GM18508 (cell line): ENCODE results near the gene DNAI2.

Experiments
- ATAC-seq: cut with Tn5 transposase; IDR thresholded peaks from one replicate; pipeline ENCODE4 v1.9.1; 2021; ENCODE audit warnings: moderate number of reproducible peaks; ENCODE audit not compliant: insufficient read depth, unreplicated experiment

The DNAI2 gene

DNA sequence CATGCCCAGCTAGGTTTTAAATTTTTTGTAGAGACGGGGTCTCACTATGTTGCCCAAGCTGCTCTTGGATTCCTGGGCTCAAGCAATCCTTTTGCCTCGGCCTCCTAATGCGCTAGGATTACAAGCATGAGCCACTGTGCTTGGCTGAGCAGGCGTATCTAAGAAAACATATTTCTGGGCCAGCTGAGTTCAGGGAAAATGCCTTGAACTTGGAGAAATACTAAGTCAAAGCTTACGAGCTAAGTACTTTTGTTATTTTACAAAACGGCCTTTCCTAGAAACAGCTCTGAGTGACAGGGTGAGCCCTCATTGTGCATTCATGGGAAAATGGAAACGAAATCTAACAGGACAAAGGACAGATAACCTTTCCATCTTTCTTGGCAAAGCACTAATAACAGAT is 24.7 kb downstream of the DNAI2 start:
- no peak for ATAC-seq

GRCh38 chr17:74299226-74300009 is 25.4 kb downstream of the DNAI2 start:
- no peak for ATAC-seq

- no peak for ATAC-seq
Measured at GRCh38 chr17:74303305-74303704, 29.3 kb downstream of the DNAI2 start.

DNA sequence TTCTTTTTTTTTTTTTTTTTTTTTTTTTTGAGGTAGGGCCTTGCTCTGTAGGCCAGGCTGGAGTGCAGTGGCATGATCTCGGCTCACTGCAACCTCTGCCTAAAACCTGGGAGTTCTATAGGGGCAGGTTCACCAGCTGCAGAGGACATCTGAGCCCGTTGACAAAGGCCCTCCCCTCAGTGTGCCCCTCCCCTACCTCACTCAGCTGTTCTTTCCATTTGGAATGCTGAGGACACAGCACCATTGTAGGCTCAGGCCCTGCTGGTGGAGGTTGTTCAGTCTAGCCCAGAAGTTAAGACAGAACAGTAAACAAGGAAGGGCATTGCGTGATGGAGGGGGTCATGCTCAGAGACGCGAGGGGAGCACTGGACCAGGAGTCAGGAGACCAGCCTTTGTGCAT is 30.1 kb downstream of the DNAI2 start:
- ATAC-seq: no peak

GRCh38 chr17:74305865-74306654 is 32.0 kb downstream of the DNAI2 start:
- no peak for ATAC-seq

DNA sequence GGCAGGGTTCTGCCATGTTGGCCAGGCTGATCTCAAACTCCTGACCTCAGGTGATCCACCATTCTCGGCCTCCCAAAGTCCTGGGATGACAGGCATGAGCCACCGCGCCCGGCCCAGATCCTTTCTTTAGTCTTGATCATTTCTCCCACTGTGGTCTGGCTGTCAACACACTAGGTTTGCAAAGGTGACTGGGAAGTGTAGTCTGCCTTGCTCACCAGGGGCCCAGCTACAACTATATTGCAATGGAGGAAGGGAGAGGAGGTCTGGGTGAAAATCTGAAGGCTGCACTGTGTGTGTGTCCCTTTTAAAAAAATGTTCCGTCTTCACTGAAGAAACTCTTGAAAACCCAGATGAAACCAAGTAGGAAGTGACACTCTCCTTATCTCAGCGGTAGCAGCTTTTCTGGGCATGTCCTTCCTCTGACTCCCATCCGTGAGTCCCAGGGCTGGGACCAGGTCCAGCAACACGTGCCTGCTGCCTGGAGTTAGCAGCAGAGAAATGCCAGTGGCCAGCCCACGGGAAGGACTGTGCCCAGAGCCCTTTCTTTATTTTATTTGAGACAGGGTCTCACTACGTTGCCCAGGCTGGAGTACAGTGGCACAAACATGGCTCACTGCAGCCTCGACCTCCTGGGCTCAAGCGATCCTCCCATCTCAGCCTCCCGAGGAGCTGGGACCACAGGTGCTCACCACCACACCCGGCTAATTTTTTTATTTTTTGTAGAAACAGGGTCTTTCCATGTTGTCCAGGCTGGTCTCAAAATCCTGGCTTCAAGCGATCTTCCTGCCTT is 34.1 kb downstream of the DNAI2 start:
- ATAC-seq: no peak

DNA sequence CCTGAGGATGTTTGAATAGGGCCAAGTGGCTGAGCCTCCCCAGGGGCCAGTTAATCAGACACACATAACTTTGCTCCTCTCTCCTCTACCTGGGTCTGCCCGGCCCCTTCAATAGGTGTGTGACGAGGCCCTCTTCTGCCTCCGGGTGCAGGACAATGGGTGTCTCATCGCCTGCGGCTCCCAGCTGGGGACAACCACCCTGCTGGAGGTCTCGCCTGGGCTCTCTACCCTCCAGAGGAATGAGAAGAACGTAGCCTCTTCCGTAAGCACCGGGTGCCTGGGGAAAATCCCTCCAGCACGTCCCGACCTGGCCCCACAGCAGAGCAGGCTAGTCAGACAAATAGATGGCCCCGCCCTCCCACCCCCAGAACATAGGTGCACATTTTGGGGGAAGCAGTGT is 35.9 kb downstream of the DNAI2 start:
- no peak for ATAC-seq

DNA sequence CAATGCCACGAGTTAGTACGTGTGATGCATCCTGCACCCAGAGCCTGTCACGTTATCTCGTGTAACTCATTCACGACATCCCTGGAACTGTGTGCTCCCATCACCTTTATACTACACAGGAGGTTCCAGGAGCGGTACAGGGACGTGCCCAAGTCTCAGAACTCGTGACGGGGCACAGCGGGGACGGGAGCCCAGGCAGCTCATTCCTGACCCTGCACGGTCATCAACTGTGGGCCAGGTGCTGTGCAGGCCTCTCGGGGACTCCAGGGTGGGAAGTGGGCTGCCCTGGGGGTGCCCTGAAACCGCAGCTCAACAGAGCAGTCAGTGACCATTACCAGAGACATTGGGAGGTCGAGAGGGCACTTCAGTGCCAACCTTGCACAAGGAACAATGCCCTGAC is 40.8 kb downstream of the DNAI2 start:
- no peak for ATAC-seq

- ATAC-seq: no peak
Measured at GRCh38 chr17:74316220-74316619, 42.2 kb downstream of the DNAI2 start.

- no peak for ATAC-seq
Measured at GRCh38 chr17:74317071-74317470, 43.0 kb downstream of the DNAI2 start.

- ATAC-seq: no peak
Measured at GRCh38 chr17:74318391-74318790, 44.4 kb downstream of the DNAI2 start.

GRCh38 chr17:74324521-74324920 is 50.5 kb downstream of the DNAI2 start:
- no peak for ATAC-seq

GRCh38 chr17:74325376-74325742 is 51.3 kb downstream of the DNAI2 start:
- ATAC-seq: no peak

- no peak for ATAC-seq
Measured at GRCh38 chr17:74325743-74326379, 51.8 kb downstream of the DNAI2 start, which contains the start of gene KIF19. Gene KIF19, plus strand, starts transcription at chr17:74326226. Its CDS starts 124 bp downstream, at chr17:74326350.

GRCh38 chr17:74326506-74326905 is 52.5 kb downstream of the DNAI2 start:
- ATAC-seq: no peak

DNA sequence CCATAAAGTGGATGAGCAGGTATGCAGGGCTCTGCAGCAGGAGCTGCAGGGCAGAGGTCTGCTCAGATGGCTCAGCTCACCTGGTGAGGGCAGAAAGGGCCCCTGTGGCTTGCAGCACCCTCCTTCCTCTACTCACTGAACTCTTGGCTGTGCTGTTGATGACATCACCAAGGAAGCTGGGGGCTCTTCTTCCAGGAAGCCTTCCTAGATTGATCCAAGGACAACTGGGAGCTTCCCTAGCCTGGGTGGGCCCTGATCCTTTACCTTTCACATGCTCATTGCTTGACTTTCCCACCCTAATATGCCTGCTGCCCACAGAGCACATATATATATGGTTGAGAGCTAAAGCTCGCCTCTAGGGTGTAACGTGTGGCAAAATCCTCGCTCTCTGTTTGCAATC is 54.5 kb downstream of the DNAI2 start:
- no peak for ATAC-seq

DNA sequence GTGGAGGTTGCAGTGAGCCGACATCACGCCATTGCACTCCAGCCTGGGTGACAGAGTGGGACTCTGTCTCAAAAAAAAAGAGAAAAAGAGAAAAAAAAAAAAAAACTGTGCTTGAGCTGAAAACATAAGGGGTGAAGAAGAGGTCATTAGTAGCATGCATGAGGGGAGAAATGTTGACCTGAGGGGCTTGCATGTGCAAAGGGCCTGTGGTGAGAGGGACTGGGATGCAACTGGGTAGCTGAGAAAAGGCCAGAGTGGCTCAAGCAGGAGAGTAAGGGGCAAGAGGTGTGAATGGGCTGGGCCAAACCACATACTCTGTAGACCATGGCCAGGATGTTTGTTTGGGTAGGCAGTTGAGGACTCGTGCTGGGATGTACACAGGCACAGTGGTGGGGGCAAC is 55.3 kb downstream of the DNAI2 start:
- no peak for ATAC-seq

GRCh38 chr17:74330446-74330845 is 56.4 kb downstream of the DNAI2 start:
- no peak for ATAC-seq

GRCh38 chr17:74332017-74332650 is 58.1 kb downstream of the DNAI2 start:
- ATAC-seq: no peak

- no peak for ATAC-seq
Measured at GRCh38 chr17:74332763-74333283, 58.8 kb downstream of the DNAI2 start.
